Measurements from ENCODE around the gene SOD1.

Gene SOD1

GRCh38 chr21:31656199-31657095, 3.0 kb upstream of the SOD1 start:
- TF ChIP-seq, protein P1, sequence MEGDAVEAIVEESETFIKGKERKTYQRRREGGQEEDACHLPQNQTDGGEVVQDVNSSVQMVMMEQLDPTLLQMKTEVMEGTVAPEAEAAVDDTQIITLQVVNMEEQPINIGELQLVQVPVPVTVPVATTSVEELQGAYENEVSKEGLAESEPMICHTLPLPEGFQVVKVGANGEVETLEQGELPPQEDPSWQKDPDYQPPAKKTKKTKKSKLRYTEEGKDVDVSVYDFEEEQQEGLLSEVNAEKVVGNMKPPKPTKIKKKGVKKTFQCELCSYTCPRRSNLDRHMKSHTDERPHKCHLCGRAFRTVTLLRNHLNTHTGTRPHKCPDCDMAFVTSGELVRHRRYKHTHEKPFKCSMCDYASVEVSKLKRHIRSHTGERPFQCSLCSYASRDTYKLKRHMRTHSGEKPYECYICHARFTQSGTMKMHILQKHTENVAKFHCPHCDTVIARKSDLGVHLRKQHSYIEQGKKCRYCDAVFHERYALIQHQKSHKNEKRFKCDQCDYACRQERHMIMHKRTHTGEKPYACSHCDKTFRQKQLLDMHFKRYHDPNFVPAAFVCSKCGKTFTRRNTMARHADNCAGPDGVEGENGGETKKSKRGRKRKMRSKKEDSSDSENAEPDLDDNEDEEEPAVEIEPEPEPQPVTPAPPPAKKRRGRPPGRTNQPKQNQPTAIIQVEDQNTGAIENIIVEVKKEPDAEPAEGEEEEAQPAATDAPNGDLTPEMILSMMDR (IDR thresholded peaks at IDR 0.05; ENCODE audit: borderline replicate concordance, control extremely low read depth, extremely low read depth, insufficient read depth, missing control alignments): no peak
- in situ Hi-C loops (cut with MboI; ENCODE audit: low sequenced_read_pairs, unreplicated experiment): no loop called here
- no peak for DNase-seq (ENCODE audit: low spot score)

- TF ChIP-seq, protein P1 (IDR thresholded peaks at IDR 0.05; ENCODE audit: borderline replicate concordance, control extremely low read depth, extremely low read depth, insufficient read depth, missing control alignments): no peak
- in situ Hi-C loops (cut with MboI; ENCODE audit: low sequenced_read_pairs, unreplicated experiment): no loop called here
- no peak for DNase-seq (ENCODE audit: low spot score)
These were observed 1.4 kb upstream of the SOD1 start for GRCh38 chr21:31658053-31658452.

DNA sequence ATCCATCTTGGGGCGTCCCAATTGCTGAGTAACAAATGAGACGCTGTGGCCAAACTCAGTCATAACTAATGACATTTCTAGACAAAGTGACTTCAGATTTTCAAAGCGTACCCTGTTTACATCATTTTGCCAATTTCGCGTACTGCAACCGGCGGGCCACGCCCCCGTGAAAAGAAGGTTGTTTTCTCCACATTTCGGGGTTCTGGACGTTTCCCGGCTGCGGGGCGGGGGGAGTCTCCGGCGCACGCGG, 282 bp upstream of the SOD1 start:
- TF ChIP-seq, protein P1 (IDR thresholded peaks at IDR 0.05; ENCODE audit: borderline replicate concordance, control extremely low read depth, extremely low read depth, insufficient read depth, missing control alignments): no peak

DNA sequence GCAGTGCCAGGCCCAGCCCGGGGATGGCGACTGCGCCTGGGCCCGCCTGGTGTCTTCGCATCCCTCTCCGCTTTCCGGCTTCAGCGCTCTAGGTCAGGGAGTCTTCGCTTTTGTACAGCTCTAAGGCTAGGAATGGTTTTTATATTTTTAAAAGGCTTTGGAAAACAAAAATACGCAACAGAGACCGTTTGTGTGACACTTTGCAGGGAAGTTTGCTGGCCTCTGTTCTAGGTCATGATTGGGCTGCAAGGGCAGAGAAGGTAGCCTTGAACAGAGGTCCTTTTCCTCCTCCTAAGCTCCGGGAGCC, 719 bp downstream of the SOD1 start:
- in situ Hi-C loops (cut with MboI; ENCODE audit: low sequenced_read_pairs, unreplicated experiment): no loop called here
- DNase-seq (ENCODE audit: low spot score): no peak
- TF ChIP-seq, protein P1 (IDR thresholded peaks at IDR 0.05; ENCODE audit: borderline replicate concordance, control extremely low read depth, extremely low read depth, insufficient read depth, missing control alignments): no peak

More for the DNA sequence above, 282 bp upstream of the SOD1 start:
- no peak for DNase-seq (ENCODE audit: low spot score)
- in situ Hi-C loops (cut with MboI; ENCODE audit: low sequenced_read_pairs, unreplicated experiment): no loop called here

DNA sequence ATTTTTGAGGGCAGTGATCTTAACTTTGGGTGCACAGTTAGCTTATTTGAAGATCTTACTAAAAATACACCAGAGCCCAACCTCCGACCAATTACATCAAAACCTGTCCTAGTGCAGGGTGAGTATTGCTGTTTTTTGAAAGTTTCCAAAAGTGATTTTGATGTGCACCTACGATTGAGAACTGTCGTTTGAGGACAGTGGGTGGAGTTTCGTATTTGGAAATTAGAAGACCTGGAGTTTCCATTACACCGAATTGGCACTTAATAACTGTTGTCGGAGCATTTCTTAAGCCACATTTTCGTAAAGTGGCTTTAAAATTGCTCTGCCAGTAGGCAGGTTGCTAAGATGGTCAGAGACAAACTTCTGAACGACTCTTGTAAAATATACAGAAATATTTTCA, 1.1 kb downstream of the SOD1 start:
- TF ChIP-seq, protein P1 (IDR thresholded peaks at IDR 0.05; ENCODE audit: borderline replicate concordance, control extremely low read depth, extremely low read depth, insufficient read depth, missing control alignments): no peak
- in situ Hi-C loops (cut with MboI; ENCODE audit: low sequenced_read_pairs, unreplicated experiment): no loop called here
- DNase-seq (ENCODE audit: low spot score): no peak

- in situ Hi-C loops (cut with MboI; ENCODE audit: low sequenced_read_pairs, unreplicated experiment): no loop called here
- TF ChIP-seq, protein P1 (IDR thresholded peaks at IDR 0.05; ENCODE audit: borderline replicate concordance, control extremely low read depth, extremely low read depth, insufficient read depth, missing control alignments): no peak
- DNase-seq (ENCODE audit: low spot score): no peak
These were observed 4.2 kb downstream of the SOD1 start for GRCh38 chr21:31663584-31664249.

Measured in GM13976 (cell line).